HepG2 (cell line): ENCODE data around the gene CEACAM16. TPM values are rescaled to one million over a fixed set of nuclear protein-coding genes. Genes with fewer than 3 reads are reported as not detected.

Source experiments
- ATF5 ChIP-seq: sonication (generic); formaldehyde crosslinking; IDR thresholded peaks from 2 replicates; pipeline ENCODE4 v1.4.0; 2020; ENCODE audit warnings: mild to moderate bottlenecking, low read depth, missing genetic modification reagents
- CREB1 ChIP-seq, 2 experiments: fragments of 450-650 bp in 1 of 2; IDR thresholded peaks; 2 replicates each; pipeline ENCODE4 v1.6.1; 2016 to 2017; ENCODE audit warnings: control low read depth in 1 of 2, mild to moderate bottlenecking in 1 of 2, missing compliant biosample characterization in 1 of 2, missing genetic modification characterization in 1 of 2
- POLR2A ChIP-seq, 2 experiments: IDR thresholded peaks; 2 replicates each; pipeline ENCODE4 v1.6.1; 2011; ENCODE audit warnings: low read depth in 2 of 2, low read length in 2 of 2, mild to moderate bottlenecking in 1 of 2, moderate library complexity in 1 of 2; ENCODE audit not compliant: insufficient read depth in 1 of 2
- YY1 ChIP-seq: IDR thresholded peaks from 2 replicates; pipeline ENCODE4 v1.6.1; 2011; ENCODE audit warnings: low read length, low read depth, moderate library complexity, mild to moderate bottlenecking; ENCODE audit not compliant: insufficient read depth, insufficient replicate concordance
- ZBTB3 ChIP-seq: sonication (generic); formaldehyde crosslinking; IDR thresholded peaks from 2 replicates; pipeline ENCODE4 v1.4.0; 2020; ENCODE audit warnings: low read depth, mild to moderate bottlenecking, moderate library complexity, missing genetic modification reagents, borderline replicate concordance
- ZNF674 ChIP-seq: sonication (generic); formaldehyde crosslinking; IDR thresholded peaks from 2 replicates; pipeline ENCODE4 v1.5.0; 2020; ENCODE audit warnings: low read depth, mild to moderate bottlenecking, missing genetic modification reagents
- polyA plus RNA-seq, 8 experiments: library from polyadenylated mRNA; depleted of rRNA in 3 of 8; stranded (reverse) in 7 of 8; unstranded in 1 of 8; fragments of >200 nt; fragmentation: Illumina TruSeq in 4 of 8; extraction: Trizol in 4 of 8; gene quantifications; 2 replicates each; pipeline versions ENCODE4 v1.2.1 to v1.2.3, GENCODE V29; 2011 to 2016; ENCODE audit warnings: low read depth in 4 of 8, missing spikeins in 1 of 8, mixed read lengths in 1 of 8; ENCODE audit not compliant: insufficient read depth in 1 of 8
- total RNA-seq, 5 experiments: library from RNA; depleted of rRNA; stranded (reverse); fragments of >200 nt; fragmentation: Illumina TruSeq; extraction: Trizol; gene quantifications; 2 replicates each; pipeline ENCODE4 v1.2.3, GENCODE V29; 2016; ENCODE audit warnings: low read depth in 1 of 5
- TF ChIP-seq, protein P1 (sequence below): sonication (generic); formaldehyde crosslinking; IDR thresholded peaks from 2 replicates; pipeline ENCODE4 v1.5.1; 2020; ENCODE audit warnings: mild to moderate bottlenecking, missing genetic modification reagents, moderate library complexity

The CEACAM16 gene
- total and polyA plus RNA-seq, 2 of the 13 experiments (the other 11 are each of a cell fraction or from before 2014, with no cell fraction given), result not detected

GRCh38 chr19:44706506-44707236 lies 7.7 kb downstream of the CEACAM16 start (continued):
- TF ChIP-seq, protein P1, sequence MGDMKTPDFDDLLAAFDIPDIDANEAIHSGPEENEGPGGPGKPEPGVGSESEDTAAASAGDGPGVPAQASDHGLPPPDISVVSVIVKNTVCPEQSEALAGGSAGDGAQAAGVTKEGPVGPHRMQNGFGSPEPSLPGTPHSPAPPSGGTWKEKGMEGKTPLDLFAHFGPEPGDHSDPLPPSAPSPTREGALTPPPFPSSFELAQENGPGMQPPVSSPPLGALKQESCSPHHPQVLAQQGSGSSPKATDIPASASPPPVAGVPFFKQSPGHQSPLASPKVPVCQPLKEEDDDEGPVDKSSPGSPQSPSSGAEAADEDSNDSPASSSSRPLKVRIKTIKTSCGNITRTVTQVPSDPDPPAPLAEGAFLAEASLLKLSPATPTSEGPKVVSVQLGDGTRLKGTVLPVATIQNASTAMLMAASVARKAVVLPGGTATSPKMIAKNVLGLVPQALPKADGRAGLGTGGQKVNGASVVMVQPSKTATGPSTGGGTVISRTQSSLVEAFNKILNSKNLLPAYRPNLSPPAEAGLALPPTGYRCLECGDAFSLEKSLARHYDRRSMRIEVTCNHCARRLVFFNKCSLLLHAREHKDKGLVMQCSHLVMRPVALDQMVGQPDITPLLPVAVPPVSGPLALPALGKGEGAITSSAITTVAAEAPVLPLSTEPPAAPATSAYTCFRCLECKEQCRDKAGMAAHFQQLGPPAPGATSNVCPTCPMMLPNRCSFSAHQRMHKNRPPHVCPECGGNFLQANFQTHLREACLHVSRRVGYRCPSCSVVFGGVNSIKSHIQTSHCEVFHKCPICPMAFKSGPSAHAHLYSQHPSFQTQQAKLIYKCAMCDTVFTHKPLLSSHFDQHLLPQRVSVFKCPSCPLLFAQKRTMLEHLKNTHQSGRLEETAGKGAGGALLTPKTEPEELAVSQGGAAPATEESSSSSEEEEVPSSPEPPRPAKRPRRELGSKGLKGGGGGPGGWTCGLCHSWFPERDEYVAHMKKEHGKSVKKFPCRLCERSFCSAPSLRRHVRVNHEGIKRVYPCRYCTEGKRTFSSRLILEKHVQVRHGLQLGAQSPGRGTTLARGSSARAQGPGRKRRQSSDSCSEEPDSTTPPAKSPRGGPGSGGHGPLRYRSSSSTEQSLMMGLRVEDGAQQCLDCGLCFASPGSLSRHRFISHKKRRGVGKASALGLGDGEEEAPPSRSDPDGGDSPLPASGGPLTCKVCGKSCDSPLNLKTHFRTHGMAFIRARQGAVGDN (CRISPR knock-in tag), result no peak
- TF ChIP-seq POLR2A (IDR thresholded peaks at IDR 0.05; ENCODE audit: insufficient read depth in 1 of 2, low read depth in 2 of 2, low read length in 2 of 2) (0 out of 4 replicates have a peak, but pooled peaks of 1 of the 2 experiments have one; percentile 6), ATF5 (CRISPR knock-in tag) (no peak), ZBTB3 (CRISPR knock-in tag) (no peak), ZNF674 (CRISPR knock-in tag) (no peak), YY1 (no peak), CREB1 (IDR thresholded peaks at IDR 0.05) (no peak), CREB1 (CRISPR knock-in tag; IDR thresholded peaks at IDR 0.05) (no peak)
